ENCODE measurements around the gene ESRRB.

ESRRB gene

DNA sequence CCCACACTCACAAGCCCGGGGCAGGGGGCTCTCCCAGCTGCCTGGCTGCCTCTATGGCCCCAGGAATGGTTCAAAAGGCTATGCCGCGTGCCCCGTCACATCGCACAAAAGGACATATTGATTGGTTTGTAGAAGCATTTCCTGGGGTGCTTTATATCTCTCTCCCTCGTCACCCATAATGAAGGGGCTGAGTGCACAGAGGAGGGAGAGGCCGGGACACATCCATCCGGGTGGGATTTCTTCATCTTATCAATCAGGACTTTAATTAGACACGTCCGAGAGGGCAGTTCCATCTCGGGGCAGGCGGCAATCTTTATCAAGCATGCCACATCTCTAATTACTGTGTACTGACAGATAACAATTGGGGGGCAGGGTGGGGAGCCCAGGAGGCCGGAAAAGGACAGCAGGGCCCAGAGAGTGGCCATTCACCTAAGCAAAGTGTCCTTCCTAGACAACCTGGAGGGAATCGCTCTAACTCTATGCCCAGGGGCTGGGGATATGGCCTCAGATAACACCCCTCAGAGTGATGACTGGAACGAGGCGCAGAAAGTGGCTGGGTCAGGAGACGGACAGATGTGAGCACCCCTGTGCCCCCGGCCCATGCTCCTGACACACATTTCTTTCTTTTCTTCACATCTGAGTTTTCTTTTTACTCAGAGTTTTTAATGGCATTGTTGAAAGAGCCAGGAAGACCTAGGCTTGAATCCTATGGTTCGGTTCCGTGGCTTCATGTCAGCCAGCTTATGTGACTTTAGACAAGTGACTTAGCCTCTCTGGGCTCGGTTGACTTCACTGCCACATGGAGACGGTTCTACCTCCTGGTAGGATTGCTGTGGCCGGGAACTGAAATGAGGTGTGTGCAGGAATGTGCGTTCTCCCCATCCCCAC is 36.0 kb upstream of the ESRRB start:
- H3K4me3 ChIP-seq (ENCODE audit: low read depth, low read length) = no peak overlapping the region
- in situ Hi-C loops (cut with HindIII; ENCODE audit: low sequenced_read_pairs) = no loop called here
- no peak for DNase-seq (ENCODE audit: low read depth, low spot score)
- TF ChIP-seq, protein P1, sequence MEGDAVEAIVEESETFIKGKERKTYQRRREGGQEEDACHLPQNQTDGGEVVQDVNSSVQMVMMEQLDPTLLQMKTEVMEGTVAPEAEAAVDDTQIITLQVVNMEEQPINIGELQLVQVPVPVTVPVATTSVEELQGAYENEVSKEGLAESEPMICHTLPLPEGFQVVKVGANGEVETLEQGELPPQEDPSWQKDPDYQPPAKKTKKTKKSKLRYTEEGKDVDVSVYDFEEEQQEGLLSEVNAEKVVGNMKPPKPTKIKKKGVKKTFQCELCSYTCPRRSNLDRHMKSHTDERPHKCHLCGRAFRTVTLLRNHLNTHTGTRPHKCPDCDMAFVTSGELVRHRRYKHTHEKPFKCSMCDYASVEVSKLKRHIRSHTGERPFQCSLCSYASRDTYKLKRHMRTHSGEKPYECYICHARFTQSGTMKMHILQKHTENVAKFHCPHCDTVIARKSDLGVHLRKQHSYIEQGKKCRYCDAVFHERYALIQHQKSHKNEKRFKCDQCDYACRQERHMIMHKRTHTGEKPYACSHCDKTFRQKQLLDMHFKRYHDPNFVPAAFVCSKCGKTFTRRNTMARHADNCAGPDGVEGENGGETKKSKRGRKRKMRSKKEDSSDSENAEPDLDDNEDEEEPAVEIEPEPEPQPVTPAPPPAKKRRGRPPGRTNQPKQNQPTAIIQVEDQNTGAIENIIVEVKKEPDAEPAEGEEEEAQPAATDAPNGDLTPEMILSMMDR (IDR thresholded peaks at IDR 0.05; ENCODE audit: low read depth, low read length) = no peak

GRCh38 chr14:76343386-76343785 is 32.6 kb upstream of the ESRRB start:
- in situ Hi-C loops (cut with HindIII; ENCODE audit: low sequenced_read_pairs) = no loop called here
- no peak for DNase-seq (ENCODE audit: low read depth, low spot score)
- TF ChIP-seq, protein P1 (IDR thresholded peaks at IDR 0.05; ENCODE audit: low read depth, low read length) = no peak
- no peak overlapping the region for H3K4me3 ChIP-seq (ENCODE audit: low read depth, low read length)

- in situ Hi-C loops (cut with HindIII; ENCODE audit: low sequenced_read_pairs) = no loop called here
- H3K4me3 ChIP-seq (ENCODE audit: low read depth, low read length) = no peak overlapping the region
- TF ChIP-seq, protein P1 (IDR thresholded peaks at IDR 0.05; ENCODE audit: low read depth, low read length) = no peak
- no peak for DNase-seq (ENCODE audit: low read depth, low spot score)
These were observed 29.4 kb upstream of the ESRRB start for GRCh38 chr14:76346391-76347160.

DNA sequence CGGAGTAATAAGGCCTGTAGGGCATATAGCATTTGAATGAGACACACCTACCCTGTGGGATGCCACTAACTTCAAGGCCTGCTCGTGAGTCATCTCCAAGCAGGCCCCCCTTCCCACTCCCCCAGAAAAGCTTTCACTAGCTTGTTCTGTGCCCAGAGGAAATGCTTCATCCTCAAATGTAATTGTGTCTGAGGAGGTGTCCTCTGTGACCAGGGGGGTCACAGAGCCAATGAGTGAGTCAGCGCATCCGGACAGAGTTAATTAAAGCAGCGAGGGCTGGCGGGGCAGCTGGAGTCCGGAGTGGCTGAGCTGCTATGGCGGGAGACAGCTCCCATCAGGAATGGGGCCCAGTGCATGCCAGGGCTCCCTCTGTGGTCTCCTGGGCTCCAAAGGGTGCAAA is 27.0 kb upstream of the ESRRB start:
- in situ Hi-C loops (cut with HindIII; ENCODE audit: low sequenced_read_pairs) = no loop called here
- peak; percentile 87 for DNase-seq (ENCODE audit: low read depth, low spot score)

GRCh38 chr14:76349993-76350392 is 25.9 kb upstream of the ESRRB start:
- H3K4me3 ChIP-seq (ENCODE audit: low read depth, low read length) = no peak overlapping the region
- TF ChIP-seq, protein P1 (IDR thresholded peaks at IDR 0.05; ENCODE audit: low read depth, low read length) = no peak
- in situ Hi-C loops (cut with HindIII; ENCODE audit: low sequenced_read_pairs) = no loop called here
- no peak for DNase-seq (ENCODE audit: low read depth, low spot score)

More for the DNA sequence above, 27.0 kb upstream of the ESRRB start:
- TF ChIP-seq, protein P1 (IDR thresholded peaks at IDR 0.05; ENCODE audit: low read depth, low read length) = no peak
- H3K4me3 ChIP-seq (ENCODE audit: low read depth, low read length) = no peak overlapping the region

DNA sequence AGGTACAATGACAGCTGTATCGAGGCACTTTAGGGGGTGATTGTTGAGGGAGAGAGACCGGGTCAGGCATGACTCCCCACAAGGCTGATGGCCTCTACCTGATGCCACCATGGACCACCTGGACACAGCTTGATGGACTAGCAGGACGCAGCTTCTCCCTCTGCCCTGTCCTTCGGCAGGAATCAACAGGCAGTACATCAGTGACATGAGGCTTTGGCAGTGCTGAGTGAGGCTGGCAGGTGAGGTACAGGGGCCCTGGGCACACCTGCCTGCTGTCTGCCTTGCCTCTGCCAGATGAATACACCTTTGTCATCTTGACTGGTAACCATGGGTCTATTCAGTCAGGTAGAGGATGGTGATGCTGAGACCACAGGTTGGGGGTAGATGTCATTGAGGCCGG is 25.3 kb upstream of the ESRRB start:
- no peak for DNase-seq (ENCODE audit: low read depth, low spot score)

More for the DNA sequence above, 25.3 kb upstream of the ESRRB start:
- in situ Hi-C loops (cut with HindIII; ENCODE audit: low sequenced_read_pairs) = no loop called here
- no peak overlapping the region for H3K4me3 ChIP-seq (ENCODE audit: low read depth, low read length)
- TF ChIP-seq, protein P1 (IDR thresholded peaks at IDR 0.05; ENCODE audit: low read depth, low read length) = no peak

Measured in astrocyte of the spinal cord (primary cell).